ENCODE results near the gene ZNF333.

GRCh38 chr19:14661372-14661924 lies 28.4 kb upstream of the ZNF333 start:
- TF ChIP-seq POLR2A (IDR thresholded peaks at IDR 0.05; ENCODE audit: low read depth, low read length) (no peak), POLR2AphosphoS5 (IDR thresholded peaks at IDR 0.05; ENCODE audit: low read depth, low read length) (no peak)
